K562 (cell line): ENCODE data around the gene CFAP157. TPM values are rescaled to one million over a fixed set of nuclear protein-coding genes. Genes with fewer than 3 reads are reported as not detected.

Source experiments
- ATF7 ChIP-seq: fragments of 450-650 bp; IDR thresholded peaks from 2 replicates; pipeline ENCODE4 v1.7.1; 2014; ENCODE audit warnings: mild to moderate bottlenecking, moderate library complexity
- BACH1 ChIP-seq: fragments of 200-800 bp; sonication (Bioruptor generic); IDR thresholded peaks from 2 replicates; pipeline ENCODE4 v1.6.1; 2016; ENCODE audit warnings: missing genetic modification characterization, missing compliant biosample characterization
- BRF1 ChIP-seq: IDR thresholded peaks from 3 replicates; pipeline ENCODE4 v1.6.1; 2011; ENCODE audit warnings: borderline replicate concordance, mild to moderate bottlenecking; ENCODE audit not compliant: insufficient read length; ENCODE audit errors: extremely low read depth
- FOXP4 ChIP-seq: sonication (generic); formaldehyde crosslinking; IDR thresholded peaks from 2 replicates; pipeline ENCODE4 v1.8.0; 2022; ENCODE audit warnings: mild to moderate bottlenecking, missing genetic modification reagents, borderline replicate concordance
- FUS ChIP-seq: fragments of 200-400 bp; formaldehyde crosslinking; optimal IDR thresholded peaks from 2 replicates; pipeline ENCODE3; 2017; ENCODE audit warnings: low read depth, low read length
- GABPA ChIP-seq: fragments of 200-800 bp; sonication (Bioruptor generic); conservative IDR thresholded peaks from 2 replicates; pipeline ENCODE4 v1.6.1; 2016; ENCODE audit warnings: low read depth, missing genetic modification characterization, missing compliant biosample characterization
- GABPB1 ChIP-seq: sonication (generic); formaldehyde crosslinking; IDR thresholded peaks from 2 replicates; pipeline ENCODE4 v1.8.0; 2022; ENCODE audit warnings: mild to moderate bottlenecking, missing genetic modification reagents
- HDAC2 ChIP-seq: fragments of 450-650 bp; IDR thresholded peaks from 2 replicates; pipeline ENCODE4 v1.6.1; 2016; ENCODE audit warnings: mild to moderate bottlenecking
- HDGF ChIP-seq: fragments of 450-650 bp; IDR thresholded peaks from 2 replicates; pipeline ENCODE4 v1.6.1; 2016
- HNRNPK ChIP-seq: fragments of 200-400 bp; formaldehyde crosslinking; IDR thresholded peaks from one replicate; pipeline ENCODE4 v1.6.1; 2018; ENCODE audit warnings: mild to moderate bottlenecking, low read depth, low read length; ENCODE audit not compliant: poor library complexity, severe bottlenecking
- IFI16 ChIP-seq: fragments of 250-450 bp; sonication (Bioruptor Pico); IDR thresholded peaks from 2 replicates; pipeline ENCODE4 v2.1.2; 2022; ENCODE audit warnings: mild to moderate bottlenecking, inconsistent platforms
- KLF16 ChIP-seq: IDR thresholded peaks from 2 replicates; pipeline ENCODE4 v1.6.1; 2016; ENCODE audit warnings: antibody characterized with exemption
- L3MBTL2 ChIP-seq: fragments of 450-650 bp; IDR thresholded peaks from 2 replicates; pipeline ENCODE4 v1.6.1; 2016; ENCODE audit warnings: mild to moderate bottlenecking, moderate library complexity
- MAFG ChIP-seq: fragments of 450-650 bp; conservative IDR thresholded peaks from 2 replicates; pipeline ENCODE4 v1.6.1; 2016; ENCODE audit warnings: missing genetic modification characterization, missing compliant biosample characterization
- MNT ChIP-seq, 2 experiments: fragments of 450-650 bp; conservative IDR thresholded peaks; 2 replicates each; pipeline ENCODE4 v1.6.1; 2017; ENCODE audit warnings: mild to moderate bottlenecking in 2 of 2, moderate library complexity in 2 of 2
- NCOR1 ChIP-seq: fragments of 450-650 bp; IDR thresholded peaks from 2 replicates; pipeline ENCODE4 v1.6.1; 2016; ENCODE audit warnings: mild to moderate bottlenecking, moderate library complexity
- PCBP2 ChIP-seq: fragments of 200-400 bp; formaldehyde crosslinking; IDR thresholded peaks from 2 replicates; pipeline ENCODE4 v1.6.1; 2018; ENCODE audit warnings: low read length, low read depth, mild to moderate bottlenecking, moderate library complexity; ENCODE audit not compliant: poor library complexity, severe bottlenecking
- PRPF4 ChIP-seq: fragments of 200-400 bp; formaldehyde crosslinking; IDR thresholded peaks from one replicate; pipeline ENCODE4 v1.6.1; 2017; ENCODE audit warnings: low read length, low read depth, mild to moderate bottlenecking; ENCODE audit not compliant: insufficient read depth, poor library complexity, severe bottlenecking
- RAD51 ChIP-seq: fragments of 450-650 bp; IDR thresholded peaks from 2 replicates; pipeline ENCODE4 v1.7.1; 2016; ENCODE audit warnings: low read depth, mild to moderate bottlenecking, borderline replicate concordance
- STAG1 ChIP-seq: sonication (generic); formaldehyde crosslinking; IDR thresholded peaks from 2 replicates; pipeline ENCODE4 v1.5.0; 2020; ENCODE audit warnings: missing genetic modification reagents, borderline replicate concordance
- TAF1 ChIP-seq: IDR thresholded peaks from 2 replicates; pipeline ENCODE4 v1.6.1; 2011; ENCODE audit warnings: mild to moderate bottlenecking, low read length, moderate library complexity; ENCODE audit not compliant: insufficient read depth, control insufficient read depth, severe bottlenecking; ENCODE audit errors: extremely low read depth
- TCF7 ChIP-seq: sonication (generic); IDR thresholded peaks from 2 replicates; pipeline ENCODE4 v1.6.1; 2016; ENCODE audit warnings: antibody characterized with exemption, borderline replicate concordance
- ZNF175 ChIP-seq: fragments of 200-800 bp; sonication (Bioruptor generic); IDR thresholded peaks from 2 replicates; pipeline ENCODE4 v1.6.1; 2016; ENCODE audit warnings: low read depth, mild to moderate bottlenecking, missing genetic modification characterization, missing compliant biosample characterization
- ZNF512 ChIP-seq: IDR thresholded peaks from 2 replicates; pipeline ENCODE4 v1.6.1; 2016; ENCODE audit warnings: missing genetic modification characterization, missing compliant biosample characterization
- polyA plus RNA-seq, 8 experiments: library from polyadenylated mRNA; depleted of rRNA in 4 of 8; stranded (reverse) in 5 of 8; unstranded in 3 of 8; fragments of >200 nt; fragmentation: Nextera tagmentation in 2 of 8; fragmentation: Illumina TruSeq in 1 of 8; extraction: Ambion mirVana in 2 of 8; extraction: Trizol in 1 of 8; gene quantifications; 2 replicates each; pipeline versions ENCODE4 v1.2.1 to v1.2.3, GENCODE V29; 2011 to 2014; ENCODE audit warnings: inconsistent platforms in 1 of 8, missing spikeins in 1 of 8
- total RNA-seq, 7 experiments: library from RNA; depleted of rRNA in 6 of 7; stranded (reverse); fragments of >200 nt in 6 of 7; fragmentation: Illumina TruSeq in 2 of 7; extraction: Trizol in 2 of 7; gene quantifications; 2 replicates each; pipeline versions ENCODE4 v1.2.1 to v1.2.3, GENCODE V29; 2011 to 2021; ENCODE audit warnings: low replicate concordance in 1 of 7

The CFAP157 gene
- total and polyA plus RNA-seq, 9 of the 15 experiments (the other 6 are each of a cell fraction or from before 2014, with no cell fraction given), result 0.03 TPM; not detected in 8

GRCh38 chr9:127734747-127735529 is 28.1 kb downstream of the CFAP157 start, which contains the start of gene TOR2A (continued):
- peak; percentile 86 for TF ChIP-seq GABPB1 (CRISPR knock-in tag)
- TF ChIP-seq NCOR1, result no peak
- no peak for TF ChIP-seq HNRNPK
- no peak for TF ChIP-seq RAD51
- TF ChIP-seq IFI16 (CRISPR knock-in tag), result no peak
- no peak for TF ChIP-seq HDGF
- TF ChIP-seq ZNF512 (tag), result no peak
- peak; percentile 73 for TF ChIP-seq ATF7
- no peak for TF ChIP-seq TCF7
- peak; percentile 95 for TF ChIP-seq STAG1 (CRISPR knock-in tag)
- TF ChIP-seq GABPA, result peak; percentile 93
- 0 out of 2 replicates have a peak, but pooled peaks have one; percentile 35 for TF ChIP-seq FOXP4
- TF ChIP-seq BACH1, result no peak; the same call in 1 of the 2 replicates
- TF ChIP-seq ZNF175 (CRISPR knock-in tag), result peak; percentile 81
- TF ChIP-seq KLF16, result peak; percentile 60; the same call in 1 of the 2 replicates
- TF ChIP-seq BRF1, result no peak
- TF ChIP-seq FUS, result peak; percentile 80
- TF ChIP-seq PRPF4, result no peak
- no peak for TF ChIP-seq MAFG
- TF ChIP-seq MNT (conservative IDR thresholded peaks at IDR 0.05), result peak in 1 of 2 experiments; percentile 78
- no peak for TF ChIP-seq PCBP2
- TF ChIP-seq TAF1, result peak; percentile 72
- peak; percentile 68 for TF ChIP-seq L3MBTL2
- peak; percentile 58 for TF ChIP-seq HDAC2
